Skeletal muscle tissue (tissue), 4 donors: Measurements from ENCODE around the gene PGM3. TPM values are rescaled to one million over a fixed set of nuclear protein-coding genes. Genes with fewer than 3 reads are reported as not detected.
"Not testable (repeated sequence)": the region's sequence is repeated elsewhere in the genome, so short reads cannot be mapped to it uniquely, and the experiment has no call there.

ENCODE experiments used
- H3K27ac ChIP-seq: one replicate; pipeline ENCODE4 v1.7.0; 2013; ENCODE audit warnings: mild to moderate bottlenecking, low read depth, low read length, inconsistent platforms
- H3K27me3 ChIP-seq, 3 donors: one replicate each; pipeline ENCODE4 v1.7.0; 2013; ENCODE audit warnings: low read length in 3 of 3; ENCODE audit not compliant: control insufficient read depth in 3 of 3, insufficient read depth in 3 of 3
- H3K36me3 ChIP-seq, 3 donors: one replicate each; pipeline ENCODE4 v1.7.0; 2013; ENCODE audit warnings: low read length in 3 of 3; ENCODE audit not compliant: control insufficient read depth in 3 of 3, insufficient read depth in 3 of 3
- H3K4me1 ChIP-seq, 3 donors: one replicate each; pipeline ENCODE4 v1.7.0; 2013; ENCODE audit warnings: low read length in 3 of 3, mild to moderate bottlenecking in 3 of 3; ENCODE audit not compliant: control insufficient read depth in 3 of 3, insufficient read depth in 3 of 3
- H3K4me3 ChIP-seq, 3 donors: one replicate each; pipeline ENCODE4 v1.7.0; 2013; ENCODE audit warnings: low read length in 3 of 3
- H3K9ac ChIP-seq, 3 donors: one replicate each; pipeline ENCODE4 v1.7.0; 2013; ENCODE audit warnings: low read length in 3 of 3, mild to moderate bottlenecking in 3 of 3, moderate library complexity in 2 of 3, low read depth in 1 of 3
- H3K9me3 ChIP-seq, 3 donors: one replicate each; pipeline ENCODE4 v1.7.0; 2013; ENCODE audit warnings: low read length in 3 of 3; ENCODE audit not compliant: control insufficient read depth in 3 of 3
- total RNA-seq: library from RNA; depleted of rRNA; stranded (reverse); fragments of >200 nt; gene quantifications from one replicate; pipeline ENCODE4 v1.2.3, GENCODE V29; 2014
- donor health status: Osteomylitis.

The PGM3 gene
- total RNA-seq, 1 donor from 2014 or later, result 46.4 TPM

DNA sequence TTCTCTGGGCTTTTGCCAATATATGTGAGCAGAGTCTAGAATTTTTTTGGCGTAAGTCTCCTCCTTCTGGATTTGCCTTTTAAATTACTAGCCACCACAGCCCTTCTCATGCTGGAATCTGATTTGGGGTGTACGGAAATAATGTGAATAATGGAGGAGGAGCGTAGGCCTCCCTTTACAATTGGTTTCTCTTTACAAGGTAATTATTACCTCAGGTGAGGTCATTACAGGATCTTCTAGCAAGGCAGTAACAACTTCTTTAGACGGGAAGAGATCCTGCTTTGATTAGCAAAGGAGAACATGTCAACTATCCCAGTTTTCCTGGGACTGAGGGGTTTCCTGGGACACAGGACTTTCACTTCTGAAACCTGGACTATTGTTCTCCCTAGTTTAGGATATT, 9.0 kb upstream of the PGM3 start:
- Histone ChIP-seq H3K27ac (no peak overlapping the region), H3K9ac (no peak overlapping the region), H3K36me3 (peaks cover 0 to 7% (median 0%) of the 10 kb centered on the region in 3 donors), H3K27me3 (no peaks in the 10 kb centered on the region), H3K9me3 (no peaks in the 10 kb centered on the region), H3K4me1 (no peaks in the 10 kb centered on the region), H3K4me3 (no peak overlapping the region)

- H3K9me3 ChIP-seq, result no peaks in the 10 kb centered on the region
- H3K27me3 ChIP-seq, result no peaks in the 10 kb centered on the region
- no peak overlapping the region for H3K27ac ChIP-seq
- H3K4me3 ChIP-seq, result no peak overlapping the region
- no peaks in the 10 kb centered on the region for H3K4me1 ChIP-seq
- no peak overlapping the region for H3K9ac ChIP-seq
- peaks cover 0 to 16% (median 10%) of the 10 kb centered on the region in 3 donors for H3K36me3 ChIP-seq
Measured at GRCh38 chr6:83199863-83200225, 6.8 kb upstream of the PGM3 start.

GRCh38 chr6:83199173-83199862, 6.3 kb upstream of the PGM3 start:
- H3K9ac ChIP-seq, result no peak overlapping the region
- H3K9me3 ChIP-seq, result no peaks in the 10 kb centered on the region
- peaks cover 0 to 16% (median 10%) of the 10 kb centered on the region in 3 donors for H3K36me3 ChIP-seq
- no peaks in the 10 kb centered on the region for H3K27me3 ChIP-seq
- peaks cover under 1 to 1% (median 1%) of the 10 kb centered on the region in 3 donors for H3K4me1 ChIP-seq
- H3K4me3 ChIP-seq, result no peak overlapping the region
- H3K27ac ChIP-seq, result no peak overlapping the region

DNA sequence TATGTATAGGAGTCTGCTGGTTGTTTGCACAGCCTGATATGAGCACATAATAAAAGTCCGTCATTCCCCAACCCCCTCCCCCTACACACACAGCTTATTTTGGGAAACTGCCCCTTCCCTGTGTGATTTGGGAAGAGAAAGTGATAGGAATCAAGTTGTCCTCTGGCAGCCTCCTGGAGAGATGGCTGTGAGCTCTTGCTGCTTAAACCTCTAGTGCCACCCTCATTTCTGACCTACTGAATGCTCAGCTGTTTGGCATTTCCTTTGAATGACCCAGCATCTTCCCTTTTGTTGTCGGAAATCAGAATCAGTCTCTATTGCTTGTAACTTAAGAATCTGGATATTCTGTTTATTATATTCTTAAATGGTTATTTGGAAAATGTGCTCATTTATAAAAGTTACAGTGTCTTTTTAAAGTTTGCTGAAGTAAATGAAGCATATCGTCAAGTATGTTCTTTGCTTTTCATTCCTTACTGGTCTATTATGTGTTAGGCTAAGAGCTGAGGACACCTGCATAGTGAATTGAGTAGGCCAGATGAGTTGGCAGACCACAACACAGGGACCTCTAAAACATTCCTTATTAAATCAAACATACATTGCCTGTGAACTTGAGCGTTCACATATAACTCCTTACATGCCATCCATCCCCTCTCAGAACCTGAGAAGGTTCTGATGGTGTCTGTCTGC, 5.6 kb upstream of the PGM3 start:
- Histone ChIP-seq H3K27ac (no peak overlapping the region), H3K4me3 (no peak overlapping the region), H3K9ac (no peak overlapping the region), H3K9me3 (no peaks in the 10 kb centered on the region), H3K4me1 (peaks cover 4 to 7% (median 6%) of the 10 kb centered on the region in 3 donors), H3K27me3 (no peaks in the 10 kb centered on the region), H3K36me3 (peaks cover 0 to 16% (median 10%) of the 10 kb centered on the region in 3 donors)

DNA sequence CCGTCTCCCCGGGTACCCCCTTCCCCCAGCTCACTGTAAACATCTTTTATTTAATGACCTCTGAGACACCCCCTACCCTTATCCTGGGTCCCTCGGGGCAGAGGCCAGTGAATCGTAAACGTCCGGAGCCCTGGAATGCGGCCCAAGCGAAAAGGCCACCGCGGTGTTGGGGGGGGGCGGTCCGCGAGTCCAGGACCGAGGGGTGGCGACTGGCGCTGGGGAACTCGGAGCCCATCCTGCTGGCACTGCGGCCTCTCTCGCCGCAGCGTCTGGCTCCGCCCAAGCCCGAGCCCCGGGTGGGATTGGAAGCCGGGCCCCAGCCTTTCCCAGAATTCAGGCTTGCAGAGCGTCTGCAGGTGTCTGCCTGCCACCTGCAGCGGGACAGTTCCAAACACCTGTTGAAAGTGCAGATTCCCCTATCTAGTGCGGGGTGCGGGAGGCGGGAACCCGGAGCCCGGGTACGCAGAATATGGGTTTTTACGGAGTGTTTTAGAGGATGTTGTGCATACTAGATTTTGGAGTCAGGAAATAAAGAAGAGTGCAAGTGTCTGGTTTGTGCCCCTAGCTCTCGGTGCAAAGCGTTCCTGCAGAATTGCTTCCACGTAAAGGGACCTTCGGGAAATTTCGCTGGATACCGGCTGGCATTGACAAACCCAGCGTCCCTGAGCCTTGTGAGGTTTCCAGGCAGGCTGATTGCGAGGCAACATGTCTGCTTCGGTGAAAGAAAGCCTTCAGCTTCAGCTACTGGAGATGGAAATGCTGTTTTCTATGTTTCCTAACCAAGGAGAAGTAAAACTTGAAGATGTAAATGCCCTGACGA, 892 bp upstream of the PGM3 start:
- Histone ChIP-seq H3K4me1 (peaks cover 4 to 15% (median 10%) of the 10 kb centered on the region in 3 donors), H3K27me3 (no peaks in the 10 kb centered on the region), H3K4me3 (peak overlapping the region; percentile 94 to 99 (median 94)), H3K27ac (peak overlapping the region; percentile 61), H3K9ac (peak overlapping the region; percentile 86 to 92 (median 86)), H3K36me3 (peaks cover 0 to 20% (median 10%) of the 10 kb centered on the region in 3 donors), H3K9me3 (no peaks in the 10 kb centered on the region)

GRCh38 chr6:83192456-83192855, 609 bp downstream of the PGM3 start:
- H3K27me3 ChIP-seq, result no peaks in the 10 kb centered on the region
- H3K4me1 ChIP-seq, result peaks cover 4 to 15% (median 10%) of the 10 kb centered on the region in 3 donors
- H3K9me3 ChIP-seq, result no peaks in the 10 kb centered on the region
- peaks cover 0 to 18% (median 10%) of the 10 kb centered on the region in 3 donors for H3K36me3 ChIP-seq
- H3K9ac ChIP-seq, result peak overlapping the region; percentile 86 to 92 (median 86)
- H3K4me3 ChIP-seq, result peak overlapping the region; percentile 94 to 99 (median 94)
- peak overlapping the region; percentile 61 for H3K27ac ChIP-seq

DNA sequence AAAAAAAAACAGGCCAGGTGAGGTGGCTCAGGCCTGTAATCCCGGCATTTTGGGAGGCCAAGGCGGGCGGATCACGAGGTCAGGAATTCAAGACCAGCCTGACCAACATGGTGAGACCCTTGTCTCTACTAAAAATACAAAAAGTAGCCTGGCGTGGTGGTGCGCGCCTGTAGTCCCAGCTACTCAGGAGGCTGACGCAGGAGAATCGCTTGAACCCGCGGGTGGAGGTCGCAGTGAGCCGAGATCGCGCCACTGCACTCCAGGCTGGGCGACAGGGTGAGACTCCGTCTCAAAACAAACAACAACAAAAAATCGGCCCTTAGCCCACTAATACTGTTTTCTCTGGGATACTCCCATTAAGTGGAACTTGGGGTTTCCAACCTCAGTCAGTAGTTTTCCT, 1.1 kb downstream of the PGM3 start:
- peaks cover 0 to 13% (median 10%) of the 10 kb centered on the region in 3 donors for H3K36me3 ChIP-seq
- peaks cover 4 to 15% (median 10%) of the 10 kb centered on the region in 3 donors for H3K4me1 ChIP-seq
- H3K27me3 ChIP-seq, H3K27ac ChIP-seq, H3K9me3 ChIP-seq: not testable (repeated sequence)
- peak overlapping the region; percentile 94 to 99 (median 94) for H3K4me3 ChIP-seq
- peak overlapping the region in 1 of 3 donors; percentile 86 for H3K9ac ChIP-seq

GRCh38 chr6:83190626-83191025, 2.4 kb downstream of the PGM3 start:
- no peaks in the 10 kb centered on the region for H3K9me3 ChIP-seq
- H3K27me3 ChIP-seq, result no peaks in the 10 kb centered on the region
- H3K36me3 ChIP-seq, result peaks cover 4 to 19% (median 8%) of the 10 kb centered on the region in 3 donors
- H3K27ac ChIP-seq, result no peak overlapping the region
- H3K9ac ChIP-seq, result no peak overlapping the region
- no peak overlapping the region for H3K4me3 ChIP-seq
- H3K4me1 ChIP-seq, result peaks cover 4 to 15% (median 10%) of the 10 kb centered on the region in 3 donors

DNA sequence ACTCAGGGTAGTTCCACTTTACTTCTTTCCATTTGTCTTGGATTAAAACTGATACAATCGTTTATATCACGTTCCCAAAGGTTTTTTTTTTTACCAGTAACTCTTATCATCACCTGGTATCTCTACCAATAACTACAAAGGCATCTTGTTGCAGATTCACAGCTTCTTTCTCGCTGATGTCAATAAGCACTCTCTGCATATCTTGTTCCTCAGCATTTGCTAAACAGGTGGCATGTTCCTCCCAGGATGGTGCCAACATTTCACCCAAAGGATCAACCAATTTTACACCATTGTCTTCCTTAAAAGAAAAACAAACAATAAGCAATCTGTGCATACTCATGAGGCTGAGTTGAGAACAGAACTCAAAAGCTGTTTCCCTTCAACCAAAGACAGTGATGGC, 4.6 kb downstream of the PGM3 start:
- no peak overlapping the region for H3K4me3 ChIP-seq
- no peak overlapping the region for H3K27ac ChIP-seq
- no peak overlapping the region for H3K9ac ChIP-seq
- no peaks in the 10 kb centered on the region for H3K9me3 ChIP-seq
- H3K4me1 ChIP-seq, result peaks cover 0 to 10% (median 3%) of the 10 kb centered on the region in 3 donors
- H3K36me3 ChIP-seq, result peaks cover 7 to 22% (median 8%) of the 10 kb centered on the region in 3 donors
- H3K27me3 ChIP-seq, result no peaks in the 10 kb centered on the region
